H1 (cell line): ENCODE measurements around the gene ALPG. TPM values are rescaled to one million over a fixed set of nuclear protein-coding genes. Genes with fewer than 3 reads are reported as not detected.
A peak's percentile ranks its signal among the peaks of the same experiment; 100 is the strongest.

ENCODE experiments used
- ATF2 ChIP-seq: IDR thresholded peaks from 2 replicates; pipeline ENCODE4 v1.6.1; 2012; ENCODE audit warnings: low read length, inconsistent platforms
- BRCA1 ChIP-seq: IDR thresholded peaks from 2 replicates; pipeline ENCODE4 v1.6.1; 2012; ENCODE audit warnings: low read depth, low read length, improper control_type of control experiment
- CTBP2 ChIP-seq: IDR thresholded peaks from 2 replicates; pipeline ENCODE4 v1.7.0; 2011; ENCODE audit warnings: borderline replicate concordance, mild to moderate bottlenecking, moderate library complexity, mixed read lengths, low read length; ENCODE audit not compliant: insufficient read depth, insufficient read length
- KDM5A ChIP-seq: fragments of 200-600 bp; IDR thresholded peaks from 2 replicates; pipeline ENCODE4 v1.7.1; 2012; ENCODE audit warnings: mild to moderate bottlenecking, low read length, inconsistent platforms, mixed read lengths
- SIX5 ChIP-seq: IDR thresholded peaks from 2 replicates; pipeline ENCODE4 v1.6.1; 2011; ENCODE audit warnings: mild to moderate bottlenecking, low read depth, low read length
- TAF1 ChIP-seq: IDR thresholded peaks from 2 replicates; pipeline ENCODE4 v1.6.1; 2011; ENCODE audit warnings: mild to moderate bottlenecking, low read depth, low read length
- polyA plus RNA-seq, 7 experiments: library from polyadenylated mRNA; depleted of rRNA in 3 of 7; stranded (reverse) in 5 of 7; unstranded in 2 of 7; fragments of >200 nt in 5 of 7; fragments of 200-250 nt in 2 of 7; gene quantifications; 1 replicate in 5 of 7; 2 replicates in 1 of 7; 4 replicates in 1 of 7; pipeline versions ENCODE4 v1.2.1 to v1.2.3, GENCODE V29; 2011 to 2013; ENCODE audit warnings: missing spikeins in 2 of 7, mixed read lengths in 2 of 7
- total RNA-seq: library from RNA; stranded (reverse); fragmentation: NEBNext Ultra II Directional; extraction: Animal tissue kit (Norgen Biotek cat#: 25700); gene quantifications from 2 replicates; pipeline ENCODE4 v1.2.1, GENCODE V29; 2021

The ALPG gene
- total and polyA plus RNA-seq, 2 of the 8 experiments (the other 6 are each of a cell fraction or from before 2014, with no cell fraction given), result 0.56 to 2.1 TPM

GRCh38 chr2:232419245-232420072, 12.8 kb downstream of the ALPG start (continued):
- TF ChIP-seq CTBP2, result no peak
- TF ChIP-seq TAF1, result 0 out of 2 replicates have a peak, but pooled peaks have one; percentile 17
- TF ChIP-seq ATF2, result no peak
- no peak for TF ChIP-seq SIX5
- no peak for TF ChIP-seq BRCA1
- TF ChIP-seq KDM5A, result no peak
- TF ChIP-seq, all 59 proteins: peak for 7
